Right hindlimb (tissue), 1 donor: ENCODE data around the gene SIRT2.
"Not testable (repeated sequence)": the region's sequence is repeated elsewhere in the genome, so short reads cannot be mapped to it uniquely, and the experiment has no call there.

Experiments
- DNase-seq: peaks from one replicate; pipeline ENCODE4 v3.0.0-alpha.2; 2018

Gene SIRT2

DNA sequence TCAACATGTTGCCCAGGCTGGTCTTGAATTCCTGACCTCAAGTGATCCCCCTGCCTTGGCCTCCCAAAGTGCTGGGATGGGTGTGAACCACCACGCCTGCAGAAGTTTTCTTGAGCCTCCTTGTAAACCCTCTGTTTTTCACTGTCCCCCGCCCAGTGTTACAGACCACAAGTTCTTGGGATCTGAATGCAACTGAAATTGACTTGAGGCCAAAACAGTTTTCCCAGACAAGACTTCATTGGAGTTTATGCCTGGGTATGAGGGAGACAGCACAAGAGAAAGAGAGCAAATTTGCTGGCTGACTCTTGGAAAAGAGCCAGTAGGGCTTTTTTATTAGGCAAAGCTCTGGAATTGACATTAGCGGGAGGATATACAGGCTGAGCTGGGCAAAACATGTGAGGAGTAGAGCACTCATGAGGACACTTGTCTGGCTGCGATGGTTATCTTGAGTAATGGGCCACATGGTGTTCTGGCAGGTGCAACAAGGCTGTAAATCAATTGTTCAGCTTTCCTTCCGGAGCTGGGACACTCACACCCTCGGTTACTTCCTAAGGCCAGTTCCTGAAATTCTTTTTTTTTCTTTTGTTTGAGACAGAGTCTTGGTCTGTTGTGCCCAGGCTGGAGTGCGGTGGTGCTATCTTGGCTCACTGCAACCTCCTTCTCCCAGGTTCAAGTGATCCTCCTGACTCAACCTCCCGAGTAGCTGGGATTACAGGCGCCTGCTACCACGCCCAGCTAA is 36.9 kb downstream of the SIRT2 start:
- peak; percentile 89 for DNase-seq

DNA sequence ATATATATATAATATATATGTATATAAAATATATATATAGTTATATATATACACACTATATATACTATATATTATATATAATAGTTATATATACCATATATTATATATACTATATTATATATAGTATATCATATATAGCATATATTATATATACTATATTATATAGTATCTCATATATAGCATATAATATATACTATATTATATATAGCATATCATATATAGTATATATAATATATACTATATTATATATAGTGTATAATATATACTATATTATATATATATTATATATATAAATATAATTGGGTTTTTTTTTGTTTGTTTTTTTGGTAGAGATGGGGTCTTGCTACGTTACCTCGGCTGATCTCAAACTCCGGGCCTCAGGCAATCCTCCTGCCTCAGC is 38.0 kb downstream of the SIRT2 start:
- no peak for DNase-seq

DNA sequence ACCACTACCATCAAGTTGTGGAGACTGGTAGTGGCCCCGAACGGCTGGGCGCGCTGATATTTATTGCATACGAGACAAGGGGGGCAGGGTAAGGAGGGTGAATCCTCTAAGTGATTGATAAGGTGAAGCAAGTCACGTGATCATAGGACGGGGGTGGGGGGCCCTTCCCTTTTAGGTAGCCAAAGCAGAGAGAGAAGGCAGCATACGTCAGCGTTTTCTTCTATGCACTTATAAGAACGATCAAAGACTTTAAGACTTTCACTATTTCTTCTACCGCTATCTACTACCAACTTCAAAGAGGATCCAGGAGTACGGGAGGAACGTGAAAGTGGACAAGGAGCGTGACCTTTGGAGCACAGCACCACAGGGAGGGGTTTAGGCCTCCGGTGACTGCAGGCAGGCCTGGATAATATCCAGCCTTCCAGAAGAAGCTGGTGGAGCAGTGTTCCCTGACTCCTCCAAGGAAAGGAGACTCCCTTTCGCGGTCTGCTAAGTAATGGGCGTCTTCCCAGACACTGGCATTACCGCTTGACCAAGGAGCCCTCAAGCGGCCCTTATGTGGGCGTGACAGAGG is 39.7 kb downstream of the SIRT2 start:
- DNase-seq: not testable (repeated sequence)

DNA sequence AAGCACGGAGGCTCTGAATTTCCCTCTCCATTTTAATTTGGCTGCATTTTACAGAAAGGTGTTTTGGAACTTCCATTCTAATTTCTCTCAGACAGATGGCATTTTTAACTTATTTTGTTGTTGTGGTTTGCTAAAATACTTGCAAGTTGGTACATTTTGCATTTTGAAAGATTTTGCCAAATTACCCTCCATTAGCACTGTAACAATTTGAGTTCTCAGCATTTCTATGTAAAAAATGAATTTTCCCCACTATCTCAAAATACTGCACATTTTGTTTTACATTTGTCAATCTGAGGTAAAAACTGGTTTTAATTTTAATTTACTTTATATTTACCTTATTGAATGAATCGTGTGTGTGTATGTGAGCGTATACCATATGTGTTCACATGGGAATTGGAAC is 42.6 kb downstream of the SIRT2 start:
- DNase-seq: no peak

DNA sequence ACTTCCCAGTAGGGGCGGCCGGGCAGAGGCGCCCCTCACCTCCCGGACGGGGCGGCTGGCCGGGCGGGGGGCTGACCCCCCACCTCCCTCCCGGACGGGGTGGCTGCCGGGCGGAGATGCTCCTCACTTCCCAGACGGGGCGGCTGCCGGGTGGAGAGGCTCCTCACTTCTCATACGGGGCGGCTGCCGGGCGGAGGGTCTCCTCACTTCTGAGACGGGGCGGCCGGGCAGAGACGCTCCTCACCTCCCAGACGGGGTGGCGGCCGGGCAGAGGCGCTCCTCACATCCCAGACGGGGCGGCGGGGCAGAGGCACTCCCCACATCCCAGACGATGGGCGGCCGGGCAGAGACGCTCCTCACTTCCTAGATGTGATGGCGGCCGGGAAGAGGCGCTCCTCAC is 43.7 kb downstream of the SIRT2 start:
- not testable (repeated sequence) for DNase-seq

DNA sequence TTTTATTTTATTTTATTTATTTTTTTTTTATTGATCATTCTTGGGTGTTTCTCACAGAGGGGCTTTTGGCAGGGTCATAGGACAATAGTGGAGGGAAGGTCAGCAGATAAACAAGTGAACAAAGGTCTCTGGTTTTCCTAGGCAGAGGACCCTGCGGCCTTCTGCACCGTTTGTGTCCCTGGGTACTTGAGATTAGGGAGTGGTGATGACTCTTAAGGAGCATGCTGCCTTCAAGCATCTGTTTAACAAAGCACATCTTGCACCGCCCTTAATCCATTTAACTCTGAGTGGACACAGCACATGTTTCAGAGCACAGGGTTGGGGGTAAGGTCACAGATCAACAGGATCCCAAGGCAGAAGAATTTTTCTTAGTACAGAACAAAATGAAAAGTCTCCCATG is 44.5 kb downstream of the SIRT2 start:
- not testable (repeated sequence) for DNase-seq

DNA sequence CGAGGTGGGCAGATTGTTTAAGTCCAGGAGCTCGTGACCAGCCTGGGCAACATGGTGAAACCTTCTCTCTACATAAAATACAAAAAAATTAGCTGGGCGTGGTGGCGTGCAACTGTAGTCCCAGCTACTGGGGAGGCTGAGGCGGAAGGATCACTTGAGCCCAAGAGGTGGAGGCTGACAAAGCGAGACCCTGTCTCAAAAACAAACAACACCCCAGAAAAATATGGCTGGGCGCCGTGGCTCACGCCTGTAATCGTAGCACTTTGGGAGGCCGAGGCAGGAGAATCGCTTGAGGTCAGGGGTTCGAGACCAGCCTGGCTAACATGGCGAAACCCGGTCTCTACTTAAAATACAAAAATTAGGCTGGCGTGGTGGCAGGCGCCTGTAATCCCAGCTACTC is 46.2 kb downstream of the SIRT2 start:
- DNase-seq: no peak

DNA sequence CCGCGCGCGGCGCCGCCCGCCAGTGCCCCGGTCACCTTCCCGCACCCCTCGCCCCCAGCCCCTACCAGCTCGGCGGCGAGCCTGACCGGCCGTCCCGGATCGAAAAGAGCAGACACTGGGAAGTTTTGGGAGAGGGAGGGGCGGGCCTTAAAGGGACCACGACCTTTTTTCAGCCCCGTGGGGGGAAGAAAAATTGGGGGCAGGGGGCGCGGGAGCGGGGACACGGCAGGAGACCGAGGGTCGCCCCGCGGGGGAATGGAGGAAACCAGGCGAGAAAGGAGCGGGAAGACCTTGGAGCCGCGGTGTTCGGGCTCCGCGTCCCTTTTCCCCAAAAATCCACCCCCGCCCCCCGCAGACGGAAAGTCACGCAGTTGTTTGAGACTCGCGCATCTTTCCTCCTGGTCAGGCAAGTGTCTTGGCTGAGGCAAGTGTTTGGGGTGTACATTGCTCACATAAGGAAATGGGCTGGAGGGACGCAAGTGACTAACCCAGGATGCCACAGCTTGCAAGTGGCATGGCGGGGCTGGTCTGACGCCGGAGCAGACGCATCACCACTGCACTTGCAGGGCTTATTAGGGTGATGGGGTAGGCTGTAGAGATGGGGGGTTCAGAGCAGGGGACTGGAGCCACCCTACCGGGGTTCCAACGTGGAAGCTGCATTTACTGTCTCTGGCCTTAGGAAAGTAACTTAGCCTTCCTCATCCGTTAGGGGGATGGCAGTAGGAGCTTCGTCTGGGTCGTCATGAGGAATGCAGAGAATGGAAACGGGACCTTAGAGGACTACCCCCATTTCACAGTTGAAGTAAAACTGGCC is 47.0 kb downstream of the SIRT2 start:
- DNase-seq: peak; percentile 85

DNA sequence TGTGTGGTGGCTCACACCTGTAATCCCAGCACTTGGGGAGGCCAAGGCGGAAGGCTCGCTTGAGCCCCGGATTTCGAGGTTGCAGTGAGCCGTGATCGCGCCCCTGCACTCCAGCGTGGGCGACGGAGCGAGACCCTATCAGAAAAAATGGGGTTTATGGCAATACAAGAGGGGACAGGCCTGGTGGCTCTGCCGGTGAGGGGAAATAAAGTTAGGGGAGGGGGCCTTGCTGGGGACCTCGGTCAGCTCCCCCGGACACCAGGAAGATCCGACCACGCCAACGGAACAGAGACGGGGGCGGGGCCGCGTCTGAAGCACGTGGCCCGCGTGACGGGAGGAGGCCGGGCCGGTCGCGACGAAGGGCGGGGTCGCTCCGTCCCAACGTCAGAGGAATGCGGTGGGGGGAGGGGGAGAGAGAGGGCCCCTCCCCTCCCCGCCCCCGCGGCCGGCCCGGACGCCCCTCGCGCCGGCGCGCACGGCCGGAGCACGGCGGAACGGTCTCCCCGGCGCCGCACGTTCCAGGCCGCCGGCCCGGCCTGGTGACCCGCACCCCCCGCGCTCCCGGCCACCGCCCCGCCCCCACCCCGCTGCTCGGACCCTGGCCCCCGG is 47.7 kb downstream of the SIRT2 start:
- peak; percentile 95 for DNase-seq

DNA sequence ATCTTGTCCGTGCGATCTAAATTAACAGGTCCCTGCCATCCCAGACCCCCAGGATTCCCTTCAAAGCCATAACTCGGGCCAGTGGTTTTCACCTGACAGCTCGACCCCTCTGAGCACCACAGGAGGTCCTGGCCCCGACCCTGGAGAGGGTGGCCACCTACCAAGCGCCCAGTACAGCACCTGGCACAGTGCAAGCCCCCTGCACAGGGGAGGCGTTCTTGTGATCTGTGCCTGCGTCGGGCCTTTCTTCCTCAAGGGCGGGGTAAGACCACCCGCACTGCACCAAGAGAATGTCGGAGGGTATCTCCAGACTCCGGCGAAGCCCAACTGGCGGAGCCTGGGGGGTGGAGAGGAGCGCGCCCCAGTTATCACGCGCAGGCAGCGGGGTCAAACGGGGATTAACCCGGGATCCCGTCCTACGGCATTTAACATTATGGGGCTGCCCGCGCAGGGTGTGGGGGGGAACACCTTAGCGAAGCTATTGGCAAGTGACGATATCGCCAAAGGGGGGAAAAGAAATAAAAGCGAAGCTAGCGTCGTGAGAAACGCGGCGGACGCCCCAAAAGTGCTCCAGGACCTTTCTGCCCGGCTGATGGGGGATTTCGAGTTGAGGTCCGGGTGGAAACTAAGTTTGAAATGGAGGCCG is 48.3 kb downstream of the SIRT2 start:
- peak; percentile 64 for DNase-seq

DNA sequence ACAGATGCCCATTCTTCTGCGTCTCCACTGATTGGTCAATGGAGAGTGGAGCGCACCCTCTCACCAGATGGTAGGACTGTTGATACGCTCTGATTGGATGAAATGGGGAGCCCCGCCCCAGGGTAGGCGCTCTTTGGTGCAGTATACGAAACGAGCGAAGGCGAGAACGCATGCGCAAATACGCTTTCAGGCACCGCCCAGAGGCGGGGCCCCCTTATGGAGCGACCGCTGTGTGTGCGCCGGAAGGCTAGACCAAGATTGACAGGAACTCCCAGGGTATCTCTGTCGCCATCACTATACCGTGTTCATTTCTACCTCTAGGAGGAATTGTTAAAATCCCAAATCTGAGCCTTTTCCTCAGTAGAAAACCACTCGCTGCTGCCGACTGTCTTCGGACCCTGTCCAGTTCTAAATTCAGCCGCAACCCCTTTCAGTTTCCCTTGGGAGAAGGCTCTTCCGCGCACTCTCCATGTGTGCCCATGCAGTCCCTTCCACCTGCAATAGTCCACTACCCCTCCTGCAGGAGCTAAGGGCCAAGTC is 48.9 kb downstream of the SIRT2 start:
- peak; percentile 100 for DNase-seq

DNA sequence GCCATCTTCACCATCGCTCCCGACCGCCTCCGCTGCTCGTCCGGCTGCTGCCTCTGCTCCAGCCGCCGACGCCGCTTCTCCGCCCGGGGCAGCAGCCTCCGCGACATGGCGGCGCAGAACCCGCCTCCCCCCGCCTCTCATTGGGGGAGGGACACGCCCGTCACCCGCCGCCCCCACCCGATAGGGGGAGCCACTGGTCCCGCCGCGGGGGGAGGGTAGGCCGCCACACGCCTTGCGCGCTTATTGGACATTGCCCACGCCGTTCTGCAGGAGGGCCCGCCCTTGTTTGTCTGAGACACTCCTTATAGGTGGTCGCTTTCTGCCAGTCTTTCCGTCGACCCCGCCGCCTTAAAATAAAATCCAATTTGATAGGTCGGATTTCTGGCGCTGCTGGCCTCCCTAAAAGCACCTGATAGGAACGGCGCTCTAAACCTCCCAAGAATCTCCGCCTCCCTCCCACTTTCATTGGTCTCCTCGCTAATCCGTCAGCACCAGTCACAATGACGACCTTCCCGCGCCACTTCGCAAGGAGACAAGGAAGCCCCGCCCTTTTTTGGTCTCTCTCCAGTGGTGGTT is 49.5 kb downstream of the SIRT2 start, which contains the start of gene HNRNPL:
TSS of gene HNRNPL (minus strand) at position 127 of the 576 bp plus-strand sequence. CDS start at position 107, 20 bp downstream.
- no peak for DNase-seq

DNA sequence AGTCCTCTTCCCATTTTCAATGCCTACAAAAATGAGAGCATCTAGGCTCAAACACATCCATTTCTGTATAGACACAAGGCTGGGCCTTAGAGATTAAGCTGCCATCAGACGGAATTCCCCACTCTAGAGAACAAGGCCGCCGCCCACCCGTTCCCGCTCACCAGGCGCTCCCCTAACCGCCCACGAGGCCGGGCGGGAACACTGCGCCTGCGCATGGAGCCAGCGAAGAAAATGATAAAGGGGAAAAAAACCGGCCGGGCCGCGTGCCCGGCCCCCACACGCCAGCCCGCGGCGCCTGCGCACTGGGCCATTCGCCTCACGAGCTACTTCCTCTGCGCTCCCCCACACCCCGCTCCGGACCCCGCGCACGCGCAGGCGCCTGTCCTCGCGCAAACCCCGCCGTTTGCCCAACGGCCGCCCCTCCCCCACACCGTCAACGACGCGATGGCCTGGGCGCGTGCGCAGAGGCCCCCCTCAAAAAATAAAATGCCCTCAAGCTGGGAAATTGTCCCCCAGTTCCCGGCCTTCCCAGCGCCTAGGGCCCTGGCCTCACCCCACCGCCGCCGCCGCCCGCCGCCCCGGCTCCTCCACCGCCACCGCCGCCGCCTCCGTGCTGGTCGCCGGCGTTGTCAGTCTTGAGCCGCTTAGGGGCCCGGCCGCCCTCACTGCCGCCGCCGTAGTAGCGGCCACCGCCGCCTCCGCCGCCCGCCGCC is 50.1 kb downstream of the SIRT2 start:
- peak; percentile 98 for DNase-seq

DNA sequence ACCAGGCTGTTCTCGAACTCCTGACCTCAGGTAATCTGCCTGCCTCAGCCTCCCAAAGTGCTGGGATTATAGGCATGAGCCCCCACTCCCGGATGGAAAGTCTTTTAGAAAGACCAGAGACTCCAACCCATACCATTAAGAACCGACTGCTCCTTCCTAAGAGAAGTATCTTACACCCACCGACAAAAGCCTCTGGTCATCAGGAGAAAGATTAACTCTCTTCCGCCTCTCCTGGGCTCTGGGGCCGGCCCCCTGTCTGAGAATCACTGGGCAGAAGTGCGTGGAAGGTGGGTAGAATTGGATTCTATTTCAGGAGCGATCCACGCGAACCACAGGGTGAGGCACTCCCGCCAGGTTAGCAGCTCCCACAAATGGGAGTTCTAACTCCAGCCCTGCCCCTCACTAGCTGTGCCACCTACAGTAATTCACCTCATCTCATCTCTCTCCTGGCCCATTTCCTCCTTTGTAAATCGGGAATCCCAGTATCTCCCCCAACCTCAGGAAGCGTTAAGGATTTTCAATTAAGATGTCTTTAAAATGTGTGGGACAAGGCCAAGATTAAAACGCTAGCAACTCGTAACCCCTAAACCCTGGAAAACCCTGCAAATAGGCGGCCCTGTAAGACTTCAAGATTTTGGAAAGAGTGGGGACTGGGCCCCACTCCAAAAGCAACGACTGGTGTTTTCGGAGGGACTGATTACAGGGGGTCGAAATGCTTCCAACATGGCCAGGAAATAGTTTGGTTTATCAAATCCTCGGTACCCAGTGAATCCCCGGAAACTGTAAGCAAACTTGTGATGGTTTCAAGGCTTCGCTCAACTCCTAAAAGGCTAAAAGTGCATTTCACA is 50.9 kb downstream of the SIRT2 start:
- no peak for DNase-seq

DNA sequence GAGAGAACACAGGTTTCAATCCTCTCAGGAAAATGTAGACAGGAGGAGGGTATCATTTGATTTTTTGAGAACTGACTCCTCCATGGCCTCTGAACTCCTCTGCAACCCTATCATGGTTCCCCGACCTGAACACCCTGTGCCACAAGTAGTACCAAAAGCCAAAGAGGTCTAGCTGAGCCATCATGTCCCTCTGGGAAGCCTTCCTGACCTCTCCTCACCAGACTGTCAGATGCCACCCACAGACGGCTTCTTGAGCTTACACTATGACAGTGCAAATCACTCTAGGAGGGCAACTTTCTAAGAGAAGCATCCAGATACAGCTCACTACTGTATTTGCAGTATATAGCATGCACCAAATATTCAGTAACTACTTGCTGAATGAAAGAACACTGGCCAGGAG is 53.3 kb downstream of the SIRT2 start:
- no peak for DNase-seq

DNA sequence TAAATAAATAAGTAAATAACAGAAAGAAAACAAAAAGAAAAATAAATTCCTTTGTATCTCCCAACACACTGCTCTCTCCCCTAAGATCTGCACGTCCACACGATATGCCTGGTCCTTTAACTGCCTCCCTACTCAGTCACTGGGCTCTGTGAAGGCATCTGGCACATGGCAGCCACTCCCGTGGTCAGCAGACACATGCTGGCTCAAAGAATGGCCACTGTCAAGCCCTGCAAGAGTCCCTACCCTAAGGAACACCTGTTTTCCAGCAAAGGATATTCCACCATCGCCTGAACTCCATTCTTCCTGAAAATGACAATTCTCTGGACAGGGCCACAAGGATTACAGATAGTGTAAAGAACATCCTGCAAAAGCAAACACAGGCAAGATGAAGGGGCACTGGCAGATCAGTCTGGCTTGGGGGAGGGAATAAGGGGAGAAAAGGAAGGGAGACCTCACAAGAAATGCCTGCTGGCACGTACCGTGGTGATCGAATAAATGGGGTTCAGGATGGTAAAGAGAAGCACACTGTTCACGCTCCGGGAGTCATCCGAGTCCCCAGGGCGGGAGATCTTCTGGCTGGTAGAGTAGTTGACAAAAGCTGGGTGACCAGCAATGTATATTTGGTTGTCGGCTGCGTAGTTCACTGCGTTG is 53.9 kb downstream of the SIRT2 start:
- no peak for DNase-seq

DNA sequence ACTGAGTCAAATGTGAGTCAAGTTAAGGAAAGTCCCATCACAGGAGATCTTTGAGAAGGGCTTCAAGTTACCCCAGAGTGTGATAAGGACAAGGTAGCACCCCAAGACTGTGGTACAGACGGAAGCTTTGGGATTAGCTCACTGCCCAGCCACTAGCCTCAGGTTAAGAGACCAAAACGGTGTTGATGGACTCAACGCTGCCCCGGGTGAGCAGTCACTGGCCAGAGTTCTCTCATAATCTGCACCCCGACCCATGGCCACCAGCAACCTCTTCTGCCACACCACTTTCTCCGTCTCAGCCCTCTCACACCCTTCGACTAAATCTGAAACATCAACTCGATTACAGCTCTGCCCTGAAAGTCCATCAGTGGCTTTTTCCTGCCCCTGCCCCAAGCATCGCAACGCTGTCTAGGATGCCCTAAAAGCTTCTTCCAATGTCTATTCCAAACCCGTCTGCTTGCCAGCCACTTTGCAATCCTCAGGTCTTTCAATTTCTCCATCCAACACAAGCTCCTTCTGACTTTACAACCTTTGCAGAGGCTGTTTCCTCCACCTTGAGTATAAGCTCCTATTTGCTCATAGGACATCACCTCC is 55.2 kb downstream of the SIRT2 start:
- DNase-seq: no peak

DNA sequence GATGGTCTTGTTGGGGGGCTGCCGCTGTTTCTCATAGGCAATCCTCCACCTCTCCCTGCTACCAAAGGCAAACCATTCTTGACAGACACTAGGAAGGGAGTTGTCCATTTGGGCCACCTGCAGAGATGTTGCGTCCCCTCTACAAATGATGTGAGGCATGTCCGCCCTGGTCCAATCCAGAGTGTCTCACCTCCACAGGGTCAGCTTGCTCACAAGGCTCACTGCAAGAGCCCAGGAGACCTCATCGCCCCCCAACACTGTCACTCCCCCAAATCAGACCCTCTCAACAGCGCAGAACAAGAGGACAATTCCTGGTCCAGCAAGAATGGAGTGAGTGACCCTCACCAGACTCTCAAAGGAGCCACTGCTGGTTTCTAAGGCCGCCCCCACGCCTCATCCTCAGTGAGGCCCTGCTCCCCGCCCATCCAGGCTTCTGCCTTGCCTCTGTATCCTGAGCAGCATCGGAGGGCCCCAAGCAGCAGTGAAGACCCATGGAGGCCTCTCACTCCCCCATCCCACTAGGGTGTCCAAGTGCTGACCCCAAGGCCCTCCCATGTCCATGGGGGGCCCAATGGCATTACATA is 56.2 kb downstream of the SIRT2 start:
- no peak for DNase-seq
